GM21515 (cell line): Measurements from ENCODE around the gene MYL5.
"Not testable (repeated sequence)": the region's sequence is repeated elsewhere in the genome, so short reads cannot be mapped to it uniquely, and the experiment has no call there.

Source experiments
- ATAC-seq: cut with Tn5 transposase; IDR thresholded peaks from one replicate; pipeline ENCODE4 v1.9.1; 2021; ENCODE audit not compliant: unreplicated experiment

MYL5 gene

GRCh38 chr4:683982-684622, 9.8 kb downstream of the MYL5 start:
- ATAC-seq: no peak

DNA sequence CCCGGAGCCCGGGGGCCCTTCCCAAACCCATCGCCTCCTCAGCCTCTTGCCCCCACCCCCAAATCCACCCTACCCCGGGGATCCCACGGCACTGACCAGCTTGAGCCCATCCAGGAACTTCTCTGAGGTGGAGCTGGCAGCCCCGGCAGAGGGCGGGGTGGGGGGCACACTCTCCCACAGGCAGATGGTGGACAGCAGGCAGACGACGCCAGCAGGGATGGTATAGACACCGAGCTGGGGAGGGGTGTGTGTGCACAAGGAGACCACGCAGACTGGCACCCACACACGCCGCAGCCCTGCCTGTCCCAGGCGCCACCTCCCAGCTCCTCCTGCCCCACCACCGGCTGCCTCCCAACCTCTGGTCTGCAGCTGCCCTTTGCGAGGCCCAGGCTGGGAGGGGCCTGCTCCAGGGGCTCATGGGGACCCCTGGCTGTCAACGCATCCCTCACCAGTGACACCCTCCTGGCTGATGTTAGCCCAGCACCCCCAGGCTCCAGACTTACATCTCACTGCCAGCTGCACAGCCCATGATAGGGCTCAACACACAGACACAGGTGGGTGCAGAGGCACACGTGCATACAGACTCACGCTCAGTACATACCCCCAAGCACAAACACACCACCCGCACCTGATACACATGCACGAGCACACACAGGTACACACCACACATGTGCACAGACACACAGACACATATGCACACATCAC, 10.4 kb downstream of the MYL5 start:
- no peak for ATAC-seq

- no peak for ATAC-seq
These were observed 11.5 kb downstream of the MYL5 start for GRCh38 chr4:685679-686412.

DNA sequence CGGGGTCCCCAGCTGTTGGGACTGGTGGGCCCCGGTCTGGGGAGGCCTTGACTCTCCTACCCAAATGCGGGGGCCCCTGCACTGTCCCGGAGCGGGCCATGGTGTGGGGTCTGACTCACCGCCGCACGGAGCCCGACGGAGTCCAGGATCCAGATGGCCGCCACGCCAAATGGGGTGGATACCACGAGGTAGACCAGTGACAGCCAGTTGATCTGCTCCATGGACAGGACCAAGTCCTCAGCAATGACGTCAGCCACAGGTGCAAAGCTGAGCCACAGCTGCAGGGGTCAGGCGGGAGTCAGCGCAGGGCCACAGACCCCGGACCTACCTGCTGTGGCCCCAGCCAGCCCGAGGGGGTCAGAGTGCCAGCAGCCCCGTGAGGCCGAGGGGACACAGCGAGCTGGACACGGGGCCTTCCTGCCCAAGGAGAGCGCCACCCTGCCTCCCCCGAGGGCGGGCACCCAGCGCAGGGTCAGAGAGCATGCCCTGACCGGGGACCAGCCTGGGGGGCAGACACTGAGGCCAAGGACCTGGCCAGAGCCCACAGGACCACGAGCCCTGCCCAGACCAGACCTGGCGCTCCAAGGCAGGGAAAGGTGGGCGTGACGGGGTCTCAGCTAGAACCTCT, 12.2 kb downstream of the MYL5 start:
- no peak for ATAC-seq

- no peak for ATAC-seq
These were observed 13.0 kb downstream of the MYL5 start for GRCh38 chr4:687048-687970.

- no peak for ATAC-seq
These were observed 13.9 kb downstream of the MYL5 start for GRCh38 chr4:687971-688853.

- no peak for ATAC-seq
These were observed 14.7 kb downstream of the MYL5 start, which contains the start of gene SLC49A3 for GRCh38 chr4:688854-689681. TSS of gene SLC49A3 (minus strand) at chr4:689151. CDS start at chr4:689127, 24 bp downstream.

DNA sequence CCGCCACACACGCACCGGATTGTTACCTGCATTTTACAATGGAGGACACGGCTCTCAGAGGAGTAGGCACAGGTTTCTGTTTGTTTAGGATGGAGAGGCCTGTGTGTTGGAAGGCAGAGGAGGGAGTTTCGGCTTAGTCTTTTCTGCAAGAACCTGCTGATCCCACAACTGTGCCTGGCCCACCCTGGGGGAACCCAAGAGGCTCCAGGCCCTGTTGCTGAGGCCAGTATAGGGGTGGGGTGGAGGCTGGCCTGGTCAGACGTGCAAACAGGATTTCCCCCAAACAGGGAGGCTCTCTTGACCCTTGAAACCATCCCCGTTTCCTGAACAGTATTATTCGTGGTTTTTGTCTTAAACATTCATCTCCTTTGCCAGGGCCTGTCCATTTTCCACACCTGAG, 15.4 kb downstream of the MYL5 start:
- ATAC-seq: no peak

GRCh38 chr4:692771-693554, 18.6 kb downstream of the MYL5 start:
- no peak for ATAC-seq

- not testable (repeated sequence) for ATAC-seq
These were observed 20.1 kb downstream of the MYL5 start for GRCh38 chr4:694341-694940.

DNA sequence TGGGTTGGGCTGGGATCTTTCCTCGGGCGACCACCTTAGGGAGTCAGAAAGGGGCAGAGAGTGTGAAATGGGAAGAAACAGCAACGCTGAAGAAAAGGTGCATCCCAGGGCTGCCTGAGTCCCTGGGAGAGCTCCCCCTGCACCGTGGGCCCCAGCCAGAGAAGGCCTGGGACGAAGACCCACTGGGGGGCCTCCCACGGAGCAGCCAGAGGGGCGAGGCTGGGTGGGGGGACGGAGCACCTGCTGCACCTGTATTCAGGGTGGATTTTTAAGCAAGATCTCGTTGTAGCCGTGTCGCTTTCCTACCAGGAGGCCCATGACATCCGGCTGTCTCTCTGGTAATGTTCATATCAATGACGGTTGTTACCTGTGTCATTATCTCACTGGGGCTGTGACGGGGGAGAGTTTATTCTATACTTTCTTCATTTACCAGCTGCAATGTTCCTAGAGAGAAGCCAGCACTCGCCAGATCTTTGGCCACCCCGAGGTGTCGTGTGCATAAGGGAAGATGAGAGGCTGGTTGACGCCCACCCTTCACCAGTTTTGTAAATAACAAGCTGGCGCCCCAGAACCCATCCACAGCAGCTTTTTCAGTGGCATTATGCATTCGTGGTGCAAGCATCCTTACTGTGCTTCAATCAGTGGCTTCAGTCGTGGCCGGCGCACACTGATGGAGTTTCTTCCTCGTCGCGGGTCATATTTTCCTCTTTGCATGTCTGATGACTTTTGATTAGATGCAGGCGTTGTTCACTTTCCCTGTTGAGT, 25.7 kb downstream of the MYL5 start:
- ATAC-seq: no peak

GRCh38 chr4:700587-701264, 26.4 kb downstream of the MYL5 start:
- ATAC-seq: no peak

- no peak for ATAC-seq
These were observed 28.3 kb downstream of the MYL5 start for GRCh38 chr4:702618-703048.

GRCh38 chr4:703336-704197, 29.2 kb downstream of the MYL5 start:
- ATAC-seq: no peak

GRCh38 chr4:704198-704891, 30.0 kb downstream of the MYL5 start:
- ATAC-seq: no peak
